BLaER1 (cell line): ENCODE data around the gene EHD2.

ENCODE experiments used
- H3K27ac ChIP-seq: shearing (Covaris generic); formaldehyde crosslinking; 2 replicates; pipeline ENCODE4 v1.8.1; 2022
- H3K27me3 ChIP-seq: shearing (Covaris generic); formaldehyde crosslinking; 2 replicates; pipeline ENCODE4 v1.8.1; 2022
- H3K36me3 ChIP-seq: shearing (Covaris generic); formaldehyde crosslinking; 2 replicates; pipeline ENCODE4 v1.8.1; 2022
- H3K4me1 ChIP-seq: shearing (Covaris generic); formaldehyde crosslinking; 2 replicates; pipeline ENCODE4 v1.8.1; 2022
- H3K4me2 ChIP-seq: shearing (Covaris generic); formaldehyde crosslinking; 2 replicates; pipeline ENCODE4 v1.8.1; 2022
- H3K4me3 ChIP-seq: shearing (Covaris generic); formaldehyde crosslinking; 2 replicates; pipeline ENCODE4 v1.8.1; 2022
- H3K9ac ChIP-seq: shearing (Covaris generic); formaldehyde crosslinking; 2 replicates; pipeline ENCODE4 v1.8.1; 2022
- H3K9me3 ChIP-seq: shearing (Covaris generic); formaldehyde crosslinking; 2 replicates; pipeline ENCODE4 v1.8.1; 2022
- H4K20me1 ChIP-seq: shearing (Covaris generic); formaldehyde crosslinking; 2 replicates; pipeline ENCODE4 v1.8.1; 2022
- Cebpa-rat ChIP-seq: shearing (Covaris generic); IDR thresholded peaks from 2 replicates; pipeline ENCODE4 v1.8.1; 2022

The EHD2 gene

DNA sequence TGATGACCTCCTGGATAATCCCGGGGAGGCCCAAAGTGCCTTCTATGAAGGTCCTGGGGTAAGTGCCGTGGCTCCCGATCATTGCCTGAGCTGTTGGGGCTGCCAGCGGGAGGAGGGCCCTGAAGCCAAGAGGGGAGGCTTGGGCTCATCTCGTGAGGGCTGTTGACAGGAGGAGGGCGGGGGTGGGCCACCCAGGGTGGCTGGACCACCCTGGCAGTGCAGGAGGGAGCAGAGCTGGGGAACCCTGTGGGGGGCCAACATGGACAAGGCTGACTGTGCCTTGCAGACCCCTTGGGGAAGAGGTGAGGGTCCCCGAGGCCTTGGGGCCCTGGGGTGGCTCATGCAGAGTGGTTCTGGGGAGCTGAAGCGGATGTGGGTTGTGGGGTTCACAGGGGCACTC is 37.4 kb upstream of the EHD2 start:
- Histone ChIP-seq H3K9ac (no peak overlapping the region), H3K4me3 (no peak overlapping the region), H3K4me1 (peaks cover 1% of the 10 kb centered on the region), H3K36me3 (peaks cover 85% of the 10 kb centered on the region), H4K20me1 (peaks cover 55% of the 10 kb centered on the region), H3K4me2 (no peak overlapping the region; the same call in 1 of the 2 replicates), H3K27ac (no peak overlapping the region), H3K9me3 (no peaks in the 10 kb centered on the region), H3K27me3 (no peaks in the 10 kb centered on the region)
- no peak for TF ChIP-seq Cebpa-rat

DNA sequence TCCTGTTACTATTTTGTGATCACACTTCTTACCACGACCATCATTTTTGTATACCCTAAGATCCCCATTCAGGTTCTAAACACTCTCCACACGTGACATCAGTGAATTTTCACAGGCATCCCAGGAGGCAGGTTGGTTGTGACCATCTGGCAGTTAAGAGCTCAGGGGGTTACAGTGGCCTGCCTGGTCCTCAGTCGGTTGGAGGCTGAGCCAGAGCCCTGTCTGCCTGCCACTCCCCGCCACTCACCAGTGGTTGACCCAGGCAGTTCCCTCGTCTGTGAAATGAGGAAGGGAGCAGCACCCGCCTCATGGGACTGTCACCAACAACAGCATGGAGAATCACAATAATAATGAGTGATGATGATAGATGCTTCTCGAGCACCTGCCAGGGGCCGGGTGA is 36.4 kb upstream of the EHD2 start:
- H3K36me3 ChIP-seq = peaks cover 89% of the 10 kb centered on the region
- no peak overlapping the region for H3K4me3 ChIP-seq
- H3K27me3 ChIP-seq = no peaks in the 10 kb centered on the region
- no peaks in the 10 kb centered on the region; the same call in 1 of the 2 replicates for H3K4me1 ChIP-seq
- no peak overlapping the region for H3K27ac ChIP-seq
- H4K20me1 ChIP-seq = peaks cover 49% of the 10 kb centered on the region
- TF ChIP-seq Cebpa-rat = no peak
- no peak overlapping the region for H3K9ac ChIP-seq
- H3K4me2 ChIP-seq = no peak overlapping the region
- H3K9me3 ChIP-seq = no peaks in the 10 kb centered on the region

DNA sequence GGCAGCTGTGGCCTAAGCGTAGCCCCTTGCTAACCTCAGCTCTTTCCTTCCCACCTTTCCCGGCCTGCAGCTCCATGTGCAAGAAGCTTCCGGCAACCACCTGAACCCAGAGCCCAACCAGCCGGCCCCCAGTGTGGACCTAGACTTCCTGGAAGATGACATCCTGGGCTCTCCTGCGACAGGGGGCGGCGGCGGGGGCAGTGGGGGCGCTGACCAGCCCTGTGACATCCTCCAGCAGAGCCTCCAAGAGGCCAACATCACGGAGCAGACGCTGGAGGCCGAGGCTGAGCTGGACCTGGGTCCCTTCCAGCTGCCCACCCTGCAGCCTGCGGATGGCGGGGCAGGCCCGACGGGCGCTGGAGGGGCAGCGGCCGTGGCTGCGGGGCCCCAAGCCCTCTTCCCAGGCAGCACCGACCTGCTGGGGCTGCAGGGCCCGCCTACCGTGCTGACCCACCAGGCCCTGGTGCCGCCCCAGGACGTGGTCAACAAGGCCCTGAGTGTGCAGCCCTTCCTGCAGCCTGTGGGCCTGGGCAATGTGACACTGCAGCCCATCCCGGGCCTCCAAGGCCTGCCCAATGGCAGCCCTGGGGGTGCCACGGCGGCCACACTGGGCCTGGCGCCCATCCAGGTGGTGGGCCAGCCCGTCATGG is 33.8 kb upstream of the EHD2 start:
- Histone ChIP-seq H3K4me2 (no peak overlapping the region), H4K20me1 (peaks cover 53% of the 10 kb centered on the region), H3K9ac (no peak overlapping the region), H3K27me3 (no peaks in the 10 kb centered on the region), H3K36me3 (peaks cover 90% of the 10 kb centered on the region), H3K27ac (no peak overlapping the region), H3K9me3 (no peaks in the 10 kb centered on the region), H3K4me1 (no peaks in the 10 kb centered on the region; the same call in 1 of the 2 replicates), H3K4me3 (no peak overlapping the region)
- no peak for TF ChIP-seq Cebpa-rat

DNA sequence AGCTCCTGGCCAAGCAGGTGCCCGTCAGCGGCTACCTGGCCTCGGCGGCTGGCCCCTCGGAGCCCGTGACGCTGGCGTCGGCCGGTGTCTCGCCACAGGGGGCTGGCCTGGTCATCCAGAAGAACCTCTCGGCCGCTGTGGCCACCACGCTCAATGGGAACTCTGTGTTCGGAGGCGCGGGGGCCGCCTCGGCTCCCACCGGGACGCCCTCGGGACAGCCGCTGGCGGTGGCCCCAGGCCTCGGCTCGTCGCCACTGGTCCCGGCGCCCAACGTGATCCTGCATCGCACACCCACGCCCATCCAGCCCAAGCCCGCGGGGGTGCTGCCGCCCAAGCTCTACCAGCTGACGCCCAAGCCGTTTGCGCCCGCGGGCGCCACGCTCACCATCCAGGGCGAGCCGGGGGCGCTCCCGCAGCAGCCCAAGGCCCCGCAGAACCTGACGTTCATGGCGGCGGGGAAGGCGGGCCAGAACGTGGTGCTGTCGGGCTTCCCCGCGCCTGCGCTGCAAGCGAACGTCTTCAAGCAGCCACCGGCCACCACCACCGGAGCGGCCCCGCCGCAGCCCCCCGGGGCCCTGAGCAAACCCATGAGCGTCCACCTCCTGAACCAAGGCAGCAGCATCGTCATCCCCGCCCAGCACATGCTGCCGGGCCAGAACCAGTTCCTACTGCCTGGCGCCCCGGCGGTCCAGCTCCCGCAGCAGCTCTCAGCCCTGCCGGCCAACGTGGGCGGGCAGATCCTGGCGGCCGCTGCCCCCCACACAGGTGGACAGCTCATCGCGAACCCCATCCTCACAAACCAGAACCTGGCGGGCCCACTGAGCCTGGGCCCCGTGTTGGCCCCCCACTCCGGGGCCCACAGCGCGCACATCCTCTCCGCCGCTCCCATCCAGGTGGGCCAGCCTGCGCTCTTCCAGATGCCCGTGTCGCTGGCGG is 33.0 kb upstream of the EHD2 start:
- H3K36me3 ChIP-seq = peaks cover 90% of the 10 kb centered on the region
- H3K9ac ChIP-seq = no peak overlapping the region
- H3K4me2 ChIP-seq = no peak overlapping the region
- H3K27ac ChIP-seq = no peak overlapping the region
- no peaks in the 10 kb centered on the region for H3K27me3 ChIP-seq
- H3K9me3 ChIP-seq = no peaks in the 10 kb centered on the region
- TF ChIP-seq Cebpa-rat = no peak
- peaks cover 52% of the 10 kb centered on the region for H4K20me1 ChIP-seq
- no peaks in the 10 kb centered on the region; the same call in 1 of the 2 replicates for H3K4me1 ChIP-seq
- H3K4me3 ChIP-seq = no peak overlapping the region

DNA sequence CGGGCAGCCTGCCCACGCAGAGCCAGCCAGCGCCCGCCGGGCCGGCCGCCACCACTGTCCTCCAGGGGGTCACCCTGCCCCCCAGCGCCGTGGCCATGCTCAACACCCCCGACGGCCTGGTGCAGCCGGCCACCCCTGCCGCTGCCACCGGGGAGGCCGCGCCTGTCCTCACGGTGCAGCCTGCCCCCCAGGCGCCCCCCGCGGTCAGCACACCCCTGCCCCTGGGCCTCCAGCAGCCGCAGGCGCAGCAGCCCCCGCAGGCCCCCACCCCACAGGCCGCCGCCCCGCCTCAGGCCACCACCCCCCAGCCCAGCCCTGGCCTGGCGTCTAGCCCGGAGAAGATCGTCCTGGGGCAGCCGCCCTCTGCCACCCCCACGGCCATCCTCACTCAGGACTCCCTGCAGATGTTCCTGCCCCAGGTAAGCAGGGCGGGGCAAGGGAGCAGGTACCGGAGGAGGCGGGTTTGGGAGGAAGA is 32.3 kb upstream of the EHD2 start:
- Histone ChIP-seq H4K20me1 (peaks cover 50% of the 10 kb centered on the region), H3K27me3 (no peaks in the 10 kb centered on the region), H3K27ac (no peak overlapping the region), H3K4me1 (no peaks in the 10 kb centered on the region; the same call in 1 of the 2 replicates), H3K4me3 (no peak overlapping the region), H3K4me2 (no peak overlapping the region), H3K36me3 (peaks cover 91% of the 10 kb centered on the region), H3K9ac (no peak overlapping the region), H3K9me3 (no peaks in the 10 kb centered on the region)
- no peak for TF ChIP-seq Cebpa-rat

GRCh38 chr19:47681388-47681787 is 31.8 kb upstream of the EHD2 start:
- Histone ChIP-seq H3K27ac (no peak overlapping the region), H4K20me1 (peaks cover 51% of the 10 kb centered on the region), H3K9me3 (no peaks in the 10 kb centered on the region), H3K4me3 (no peak overlapping the region), H3K36me3 (peaks cover 92% of the 10 kb centered on the region), H3K27me3 (no peaks in the 10 kb centered on the region), H3K4me1 (no peaks in the 10 kb centered on the region; the same call in 1 of the 2 replicates), H3K4me2 (no peak overlapping the region), H3K9ac (no peak overlapping the region)
- TF ChIP-seq Cebpa-rat = no peak

GRCh38 chr19:47681936-47682335 is 31.3 kb upstream of the EHD2 start:
- no peak for TF ChIP-seq Cebpa-rat
- Histone ChIP-seq H3K9me3 (no peaks in the 10 kb centered on the region), H3K4me1 (no peaks in the 10 kb centered on the region; the same call in 1 of the 2 replicates), H3K27ac (no peak overlapping the region), H3K4me3 (no peak overlapping the region), H3K36me3 (peaks cover 92% of the 10 kb centered on the region), H3K4me2 (no peak overlapping the region), H4K20me1 (peaks cover 54% of the 10 kb centered on the region), H3K27me3 (no peaks in the 10 kb centered on the region), H3K9ac (no peak overlapping the region)

DNA sequence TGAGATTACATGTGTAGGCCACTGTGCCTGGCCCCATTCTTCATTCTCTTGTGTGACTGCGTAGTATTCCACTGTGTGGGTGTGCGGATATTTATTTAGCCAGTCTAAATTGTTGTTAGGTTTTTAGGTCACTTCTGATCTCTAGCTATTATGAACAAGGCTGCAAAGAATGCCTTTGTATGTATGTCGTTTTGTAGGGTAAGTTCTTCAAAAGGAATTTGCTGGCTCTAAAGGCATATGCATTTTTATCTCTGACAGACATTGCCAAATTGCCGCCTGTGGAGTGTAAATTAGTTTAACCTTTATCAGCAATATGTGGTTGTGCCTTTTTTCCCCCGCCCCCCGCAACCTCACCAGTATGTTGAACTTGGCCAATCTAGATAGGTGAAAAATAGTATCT is 30.3 kb upstream of the EHD2 start:
- Histone ChIP-seq H3K36me3 (peaks cover 89% of the 10 kb centered on the region), H3K4me2 (no peak overlapping the region), H3K4me1 (no peaks in the 10 kb centered on the region), H3K9me3 (no peaks in the 10 kb centered on the region), H3K27me3 (no peaks in the 10 kb centered on the region), H3K4me3 (no peak overlapping the region), H3K27ac (no peak overlapping the region), H4K20me1 (peaks cover 54% of the 10 kb centered on the region), H3K9ac (no peak overlapping the region)
- TF ChIP-seq Cebpa-rat = no peak

DNA sequence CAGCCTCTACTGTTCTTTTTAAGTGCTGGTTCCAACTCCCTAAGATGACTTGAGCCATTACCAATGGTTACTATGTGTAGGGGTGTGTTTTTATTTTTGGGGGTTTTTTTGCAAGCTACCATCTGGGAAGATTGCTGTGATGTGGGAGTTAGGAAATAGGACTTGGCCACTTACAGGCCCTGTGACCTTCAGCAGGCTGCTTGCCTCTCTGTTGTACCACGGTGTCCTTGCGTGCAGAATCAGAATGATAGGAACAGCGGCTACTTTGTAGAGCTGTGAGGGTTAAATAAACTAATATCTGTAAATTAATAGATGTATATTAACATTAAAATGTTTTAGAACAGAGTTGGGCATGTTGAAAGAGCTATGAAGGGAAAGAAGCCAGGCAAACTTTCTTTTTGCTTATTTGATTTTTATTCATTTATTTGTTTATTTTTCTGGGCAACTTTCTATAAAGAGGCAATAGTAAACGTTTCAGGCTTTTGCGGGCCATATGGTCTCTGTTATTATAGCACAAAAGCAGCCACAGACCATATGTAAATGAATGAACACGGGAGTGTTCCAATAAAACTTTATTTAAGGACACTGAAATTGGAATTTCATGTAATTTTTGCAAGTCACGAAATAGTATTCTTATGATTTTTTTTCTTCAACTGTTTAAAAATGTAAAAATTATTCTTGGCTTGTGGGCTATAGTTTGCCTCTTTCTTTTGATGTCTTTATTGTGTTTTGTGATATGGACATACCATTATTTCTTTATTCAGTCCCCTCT is 26.4 kb upstream of the EHD2 start:
- no peaks in the 10 kb centered on the region for H3K9me3 ChIP-seq
- TF ChIP-seq Cebpa-rat = no peak
- H3K36me3 ChIP-seq = peaks cover 79% of the 10 kb centered on the region
- H3K4me3 ChIP-seq = no peak overlapping the region
- H3K27ac ChIP-seq = no peak overlapping the region
- no peak overlapping the region for H3K4me2 ChIP-seq
- no peak overlapping the region for H3K9ac ChIP-seq
- peaks cover 70% of the 10 kb centered on the region for H4K20me1 ChIP-seq
- H3K4me1 ChIP-seq = no peaks in the 10 kb centered on the region
- H3K27me3 ChIP-seq = no peaks in the 10 kb centered on the region
